ENCODE data around the gene KCNS3.

KCNS3 gene

DNA sequence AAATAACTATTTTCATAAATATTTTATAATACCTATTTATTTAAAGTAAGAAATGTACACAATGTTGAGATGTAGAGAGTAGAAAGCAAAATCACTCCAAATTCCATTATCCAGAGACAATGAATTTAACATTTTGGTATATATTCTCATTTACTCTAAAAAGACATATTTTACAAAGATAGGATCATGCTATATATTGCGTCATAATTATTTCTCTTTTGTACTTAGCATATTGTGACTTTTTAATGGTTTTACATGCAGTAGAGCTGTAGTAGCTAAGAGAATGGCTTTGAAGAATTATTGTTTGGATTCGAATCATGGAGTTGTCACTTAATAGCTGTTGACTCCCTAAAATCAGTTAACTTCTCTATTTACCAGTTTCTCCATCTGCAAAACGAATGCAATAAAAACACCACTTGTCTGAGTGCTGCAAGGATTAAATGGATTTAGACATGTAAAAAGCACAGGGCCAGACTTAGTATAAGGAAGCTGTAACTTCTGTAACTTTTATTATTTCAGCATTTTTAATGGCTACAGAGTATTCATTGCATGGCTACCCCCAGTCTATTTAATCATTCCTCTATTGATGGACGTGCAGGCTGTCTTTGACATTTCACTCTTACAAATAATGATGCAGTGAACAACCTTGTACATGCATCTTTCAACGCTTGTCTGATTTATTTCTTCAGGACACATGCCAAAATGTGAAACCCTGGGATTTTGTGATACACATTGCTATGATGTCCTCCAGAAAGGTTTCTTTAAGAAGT is 33.2 kb downstream of the KCNS3 start:
- no peaks in the 10 kb centered on the region for H3K9me2 ChIP-seq (replicated peaks; ENCODE audit: low read depth, low read length)
- no peak for TF ChIP-seq EZH2phosphoT487 (IDR thresholded peaks at IDR 0.05; ENCODE audit: borderline replicate concordance)
- TF ChIP-seq, protein P1, sequence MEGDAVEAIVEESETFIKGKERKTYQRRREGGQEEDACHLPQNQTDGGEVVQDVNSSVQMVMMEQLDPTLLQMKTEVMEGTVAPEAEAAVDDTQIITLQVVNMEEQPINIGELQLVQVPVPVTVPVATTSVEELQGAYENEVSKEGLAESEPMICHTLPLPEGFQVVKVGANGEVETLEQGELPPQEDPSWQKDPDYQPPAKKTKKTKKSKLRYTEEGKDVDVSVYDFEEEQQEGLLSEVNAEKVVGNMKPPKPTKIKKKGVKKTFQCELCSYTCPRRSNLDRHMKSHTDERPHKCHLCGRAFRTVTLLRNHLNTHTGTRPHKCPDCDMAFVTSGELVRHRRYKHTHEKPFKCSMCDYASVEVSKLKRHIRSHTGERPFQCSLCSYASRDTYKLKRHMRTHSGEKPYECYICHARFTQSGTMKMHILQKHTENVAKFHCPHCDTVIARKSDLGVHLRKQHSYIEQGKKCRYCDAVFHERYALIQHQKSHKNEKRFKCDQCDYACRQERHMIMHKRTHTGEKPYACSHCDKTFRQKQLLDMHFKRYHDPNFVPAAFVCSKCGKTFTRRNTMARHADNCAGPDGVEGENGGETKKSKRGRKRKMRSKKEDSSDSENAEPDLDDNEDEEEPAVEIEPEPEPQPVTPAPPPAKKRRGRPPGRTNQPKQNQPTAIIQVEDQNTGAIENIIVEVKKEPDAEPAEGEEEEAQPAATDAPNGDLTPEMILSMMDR (conservative IDR thresholded peaks at IDR 0.05; ENCODE audit: low read length), result no peak
- no peak overlapping the region for H3K4me3 ChIP-seq (ENCODE audit: low read length, poor library complexity, severe bottlenecking)
- H3K79me2 ChIP-seq (ENCODE audit: insufficient read depth, low read length), result no peaks in the 10 kb centered on the region
- H3K9ac ChIP-seq (ENCODE audit: low read depth, low read length, poor library complexity, severe bottlenecking), result no peak overlapping the region
- no peaks in the 10 kb centered on the region for H3K9me3 ChIP-seq (ENCODE audit: insufficient read depth, low read depth, low read length)
- H3K4me1 ChIP-seq (ENCODE audit: insufficient read depth, low read length, poor library complexity, severe bottlenecking), result no peaks in the 10 kb centered on the region
- H3F3A ChIP-seq (ENCODE audit: low read depth), result no peaks in the 10 kb centered on the region
- no peaks in the 10 kb centered on the region for H3K36me3 ChIP-seq (ENCODE audit: insufficient read depth, low read length)
- no peak overlapping the region for H3K4me2 ChIP-seq (ENCODE audit: low read depth, low read length, poor library complexity, severe bottlenecking)
- no peaks in the 10 kb centered on the region for H3K27me3 ChIP-seq (ENCODE audit: insufficient read depth, low read length, poor library complexity, severe bottlenecking)
- no peak overlapping the region for H2AFZ ChIP-seq (ENCODE audit: low read length)
- no peaks in the 10 kb centered on the region for H4K20me1 ChIP-seq (ENCODE audit: insufficient read depth, low read length, poor library complexity, severe bottlenecking)

DNA sequence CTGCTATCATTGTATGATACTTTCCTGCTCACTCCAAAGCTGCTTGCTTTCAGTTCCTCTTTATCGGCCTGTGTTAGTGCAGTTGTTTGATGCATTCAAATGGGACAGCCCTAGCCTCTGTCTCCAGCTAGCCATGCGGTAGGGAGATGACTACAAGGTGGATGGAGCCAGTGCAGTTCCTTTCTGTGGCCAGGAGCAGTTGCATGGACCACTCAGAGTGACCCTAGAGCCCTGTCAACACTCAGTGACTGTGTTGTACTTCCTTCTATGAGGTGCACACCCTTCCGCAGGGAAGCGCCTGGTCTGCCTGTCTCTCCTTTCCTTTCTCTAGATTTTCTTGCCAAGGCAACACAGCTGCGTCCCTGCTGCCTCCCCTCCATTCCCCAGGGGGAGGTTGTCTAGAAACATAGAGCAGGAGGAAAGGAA is 33.8 kb downstream of the KCNS3 start:
- no peaks in the 10 kb centered on the region for H3K27me3 ChIP-seq (ENCODE audit: insufficient read depth, low read length, poor library complexity, severe bottlenecking)
- no peaks in the 10 kb centered on the region for H3K36me3 ChIP-seq (ENCODE audit: insufficient read depth, low read length)
- no peaks in the 10 kb centered on the region for H3K9me3 ChIP-seq (ENCODE audit: insufficient read depth, low read depth, low read length)
- no peak overlapping the region for H3K4me3 ChIP-seq (ENCODE audit: low read length, poor library complexity, severe bottlenecking)
- TF ChIP-seq, protein P1 (conservative IDR thresholded peaks at IDR 0.05; ENCODE audit: low read length), result no peak
- TF ChIP-seq EZH2phosphoT487 (IDR thresholded peaks at IDR 0.05; ENCODE audit: borderline replicate concordance), result no peak
- H3K9me2 ChIP-seq (replicated peaks; ENCODE audit: low read depth, low read length), result no peaks in the 10 kb centered on the region
- H3K79me2 ChIP-seq (ENCODE audit: insufficient read depth, low read length), result no peaks in the 10 kb centered on the region
- H3F3A ChIP-seq (ENCODE audit: low read depth), result no peaks in the 10 kb centered on the region
- H3K4me1 ChIP-seq (ENCODE audit: insufficient read depth, low read length, poor library complexity, severe bottlenecking), result no peaks in the 10 kb centered on the region
- H2AFZ ChIP-seq (ENCODE audit: low read length), result no peak overlapping the region
- no peak overlapping the region for H3K9ac ChIP-seq (ENCODE audit: low read depth, low read length, poor library complexity, severe bottlenecking)
- no peaks in the 10 kb centered on the region for H4K20me1 ChIP-seq (ENCODE audit: insufficient read depth, low read length, poor library complexity, severe bottlenecking)
- no peak overlapping the region for H3K4me2 ChIP-seq (ENCODE audit: low read depth, low read length, poor library complexity, severe bottlenecking)

DNA sequence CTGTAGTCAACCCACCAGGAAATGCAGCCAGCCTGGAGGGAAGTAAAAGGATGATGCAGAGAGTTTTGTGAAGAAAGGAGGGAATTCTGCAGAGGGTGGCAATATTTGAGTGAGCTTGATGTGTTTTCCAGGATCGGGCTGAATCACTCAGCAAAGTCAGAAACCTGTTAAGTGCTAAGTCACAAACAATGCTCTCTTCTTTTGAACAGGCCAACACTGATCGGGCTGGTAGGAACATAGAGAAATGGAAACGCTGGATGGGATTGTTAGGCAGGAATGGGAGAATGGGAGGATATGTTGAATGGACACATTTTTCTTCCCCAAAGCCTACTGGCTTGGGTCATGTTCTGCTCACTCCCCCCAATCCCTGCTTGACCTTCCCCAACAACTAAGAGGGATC is 36.6 kb downstream of the KCNS3 start:
- no peaks in the 10 kb centered on the region for H3F3A ChIP-seq (ENCODE audit: low read depth)
- no peaks in the 10 kb centered on the region for H3K27me3 ChIP-seq (ENCODE audit: insufficient read depth, low read length, poor library complexity, severe bottlenecking)
- no peaks in the 10 kb centered on the region for H3K9me2 ChIP-seq (replicated peaks; ENCODE audit: low read depth, low read length)
- H3K79me2 ChIP-seq (ENCODE audit: insufficient read depth, low read length), result no peaks in the 10 kb centered on the region
- H3K4me1 ChIP-seq (ENCODE audit: insufficient read depth, low read length, poor library complexity, severe bottlenecking), result no peaks in the 10 kb centered on the region
- no peak overlapping the region for H3K9ac ChIP-seq (ENCODE audit: low read depth, low read length, poor library complexity, severe bottlenecking)
- H2AFZ ChIP-seq (ENCODE audit: low read length), result no peak overlapping the region
- H3K4me3 ChIP-seq (ENCODE audit: low read length, poor library complexity, severe bottlenecking), result no peak overlapping the region
- no peak overlapping the region for H3K4me2 ChIP-seq (ENCODE audit: low read depth, low read length, poor library complexity, severe bottlenecking)
- H4K20me1 ChIP-seq (ENCODE audit: insufficient read depth, low read length, poor library complexity, severe bottlenecking), result no peaks in the 10 kb centered on the region
- no peaks in the 10 kb centered on the region for H3K9me3 ChIP-seq (ENCODE audit: insufficient read depth, low read depth, low read length)
- no peaks in the 10 kb centered on the region for H3K36me3 ChIP-seq (ENCODE audit: insufficient read depth, low read length)
- TF ChIP-seq, protein P1 (conservative IDR thresholded peaks at IDR 0.05; ENCODE audit: low read length), result no peak
- TF ChIP-seq EZH2phosphoT487 (IDR thresholded peaks at IDR 0.05; ENCODE audit: borderline replicate concordance), result no peak

Measured in Loucy (cell line).